Neural cell (in vitro differentiated cells): ENCODE results near the gene UHRF1. TPM values are rescaled to one million over a fixed set of nuclear protein-coding genes. Genes with fewer than 3 reads are reported as not detected.

Experiments
- H2AFZ ChIP-seq: fragments of 200-600, 300-800 bp; sonication (generic), shearing (Covaris generic); 2 replicates; pipeline ENCODE4 v1.6.0; 2014; ENCODE audit warnings: low read depth, mild to moderate bottlenecking, antibody characterized with exemption, low read length, moderate library complexity
- H3F3A ChIP-seq: fragments of 200-600 bp; shearing (Covaris generic); 2 replicates; pipeline ENCODE4 v1.6.1; 2016; ENCODE audit warnings: mild to moderate bottlenecking, moderate library complexity, mixed read lengths, antibody characterized with exemption, low read length; ENCODE audit not compliant: insufficient read depth, poor library complexity, severe bottlenecking
- H3K27ac ChIP-seq: fragments of 200-600, 300-800 bp; sonication (generic), shearing (Covaris generic); 2 replicates; pipeline ENCODE4 v1.5.1; 2014; ENCODE audit warnings: mild to moderate bottlenecking, low read length, moderate library complexity
- H3K27me3 ChIP-seq: fragments of 300-800, 200-600 bp; sonication (generic), shearing (Covaris generic); 2 replicates; pipeline ENCODE4 v1.6.0; 2014; ENCODE audit warnings: mild to moderate bottlenecking, low read depth, low read length, moderate library complexity; ENCODE audit not compliant: insufficient read depth
- H3K36me3 ChIP-seq: fragments of 300-800, 200-600 bp; sonication (generic), shearing (Covaris generic); 2 replicates; pipeline ENCODE4 v1.5.1; 2014; ENCODE audit warnings: mild to moderate bottlenecking, antibody characterized with exemption, low read length, moderate library complexity; ENCODE audit not compliant: insufficient read depth
- H3K4me2 ChIP-seq: fragments of 300-800, 200-600 bp; sonication (generic), shearing (Covaris generic); 2 replicates; pipeline ENCODE4 v1.6.0; 2014; ENCODE audit warnings: mild to moderate bottlenecking, low read length
- H3K4me3 ChIP-seq: fragments of 300-800, 200-600 bp; sonication (generic), shearing (Covaris generic); 2 replicates; pipeline ENCODE4 v1.5.1; 2014; ENCODE audit warnings: mild to moderate bottlenecking, low read length, moderate library complexity
- H3K79me2 ChIP-seq: fragments of 200-600 bp; shearing (Covaris generic); replicated peaks from 2 replicates; pipeline ENCODE4 v1.6.0; 2014; ENCODE audit warnings: mild to moderate bottlenecking, low read length, moderate library complexity; ENCODE audit not compliant: insufficient read depth
- H3K9ac ChIP-seq: fragments of 300-800, 200-600 bp; sonication (generic), shearing (Covaris generic); 2 replicates; pipeline ENCODE4 v1.6.1; 2016; ENCODE audit warnings: mild to moderate bottlenecking, low read length, mixed read lengths
- H3K9me2 ChIP-seq: fragments of 200-600 bp; shearing (Covaris generic); 2 replicates; pipeline ENCODE4 v1.6.1; 2016; ENCODE audit warnings: mild to moderate bottlenecking, low read length, mixed read lengths; ENCODE audit not compliant: insufficient read depth
- H3K9me3 ChIP-seq: fragments of 200-600, 300-800 bp; sonication (generic), shearing (Covaris generic); 2 replicates; pipeline ENCODE4 v1.6.1; 2016; ENCODE audit warnings: mild to moderate bottlenecking, mixed run types, low read length, moderate library complexity, mixed read lengths
- H4K20me1 ChIP-seq: fragments of 200-600 bp; shearing (Covaris generic); 2 replicates; pipeline ENCODE4 v1.6.1; 2016; ENCODE audit warnings: mild to moderate bottlenecking, mixed run types; ENCODE audit not compliant: insufficient read depth
- CTCF ChIP-seq: fragments of 450-650 bp; IDR thresholded peaks from 2 replicates; pipeline ENCODE4 v1.5.1; 2014; ENCODE audit warnings: antibody characterized with exemption, mild to moderate bottlenecking, moderate library complexity; ENCODE audit not compliant: poor library complexity, severe bottlenecking
- EP300 ChIP-seq: fragments of 450-650 bp; conservative IDR thresholded peaks from 2 replicates; pipeline ENCODE4 v1.6.1; 2014; ENCODE audit warnings: antibody characterized with exemption, mild to moderate bottlenecking, moderate library complexity; ENCODE audit not compliant: poor library complexity, severe bottlenecking
- EZH2 ChIP-seq: fragments of 200-600, 300-800 bp; shearing (Covaris generic), sonication (generic); IDR thresholded peaks from 2 replicates; pipeline ENCODE4 v1.6.1; 2014; ENCODE audit warnings: antibody characterized with exemption, low read length, borderline replicate concordance, mild to moderate bottlenecking; ENCODE audit not compliant: insufficient read depth, poor library complexity, severe bottlenecking
- MXI1 ChIP-seq: fragments of 450-650 bp; conservative IDR thresholded peaks from 2 replicates; pipeline ENCODE4 v1.6.1; 2014; ENCODE audit warnings: antibody characterized with exemption, mild to moderate bottlenecking; ENCODE audit not compliant: poor library complexity, severe bottlenecking
- POLR2AphosphoS5 ChIP-seq: IDR thresholded peaks from 2 replicates; pipeline ENCODE4 v1.6.1; 2012
- RAD21 ChIP-seq: fragments of 450-650 bp; conservative IDR thresholded peaks from 2 replicates; pipeline ENCODE4 v1.6.1; 2014; ENCODE audit warnings: antibody characterized with exemption, mild to moderate bottlenecking, moderate library complexity
- REST ChIP-seq: IDR thresholded peaks from 2 replicates; pipeline ENCODE4 v1.6.1; 2012; ENCODE audit warnings: borderline replicate concordance
- SMC3 ChIP-seq: fragments of 450-650 bp; conservative IDR thresholded peaks from 2 replicates; pipeline ENCODE4 v1.6.1; 2014; ENCODE audit warnings: antibody characterized with exemption, mild to moderate bottlenecking, moderate library complexity; ENCODE audit not compliant: poor library complexity
- TAF1 ChIP-seq: IDR thresholded peaks from 2 replicates; pipeline ENCODE4 v1.6.1; 2012; ENCODE audit warnings: low read depth
- polyA plus RNA-seq: library from polyadenylated mRNA; depleted of rRNA; stranded (reverse); fragments of >200 nt; gene quantifications from 2 replicates; pipeline ENCODE4 v1.2.3, GENCODE V29; 2014

Gene UHRF1
- polyA plus RNA-seq, 1 donor from 2014 or later: 3.0 TPM

GRCh38 chr19:4922530-4923275 is 13.4 kb downstream of the UHRF1 start:
- Histone ChIP-seq H3K27me3 (no peaks in the 10 kb centered on the region), H2AFZ (no peak overlapping the region), H3K4me2 (no peak overlapping the region), H3K9me2 (no peaks in the 10 kb centered on the region), H3K4me3 (no peak overlapping the region), H3K9ac (no peak overlapping the region), H3K36me3 (no peaks in the 10 kb centered on the region), H3K27ac (no peak overlapping the region), H3K9me3 (no peaks in the 10 kb centered on the region), H3F3A (no peaks in the 10 kb centered on the region), H4K20me1 (no peaks in the 10 kb centered on the region), H3K79me2 (no peaks in the 10 kb centered on the region)
- no peak for TF ChIP-seq RAD21
- no peak for TF ChIP-seq POLR2AphosphoS5

- Histone ChIP-seq H3K4me3 (no peak overlapping the region), H3K79me2 (no peaks in the 10 kb centered on the region), H3F3A (no peaks in the 10 kb centered on the region), H3K4me2 (no peak overlapping the region), H2AFZ (no peak overlapping the region), H3K27ac (no peak overlapping the region), H3K27me3 (no peaks in the 10 kb centered on the region), H3K9me3 (no peaks in the 10 kb centered on the region), H3K9me2 (no peaks in the 10 kb centered on the region), H3K36me3 (no peaks in the 10 kb centered on the region), H4K20me1 (no peaks in the 10 kb centered on the region), H3K9ac (no peak overlapping the region)
- TF ChIP-seq EP300: no peak
- no peak for TF ChIP-seq REST
- TF ChIP-seq POLR2AphosphoS5: no peak
- no peak for TF ChIP-seq RAD21
- TF ChIP-seq TAF1: no peak
- no peak for TF ChIP-seq MXI1
- no peak for TF ChIP-seq SMC3
- no peak for TF ChIP-seq CTCF
- TF ChIP-seq EZH2: no peak
These were observed 14.0 kb downstream of the UHRF1 start for GRCh38 chr19:4923276-4923747.
